Gastroesophageal sphincter (tissue), 4 donors: ENCODE measurements around the gene LHFPL3. TPM values are rescaled to one million over a fixed set of nuclear protein-coding genes. Genes with fewer than 3 reads are reported as not detected.
A peak's percentile ranks its signal among the peaks of the same experiment; 100 is the strongest.
"Not testable (repeated sequence)": the region's sequence is repeated elsewhere in the genome, so short reads cannot be mapped to it uniquely, and the experiment has no call there.

ENCODE experiments used
- ATAC-seq: fragments of 150-250 bp; one replicate; pipeline ENCODE4 v1.9.1; 2016; ENCODE audit warnings: mild to moderate bottlenecking, moderate library complexity
- H3K27ac ChIP-seq, 4 donors: fragments of 200-600 bp; sonication (generic) in 3 of 4; 1 replicate in 3 of 4; 2 replicates in 1 of 4; pipeline ENCODE4 v1.5.1; 2016 to 2019
- H3K27me3 ChIP-seq: fragments of 200-600 bp; sonication (generic); one replicate; pipeline ENCODE4 v1.5.1; 2019
- H3K36me3 ChIP-seq, 2 donors: fragments of 200-600 bp; sonication (generic); one replicate each; pipeline ENCODE4 v1.5.1; 2019; ENCODE audit warnings: control low read depth in 1 of 2
- H3K4me1 ChIP-seq, 3 donors: fragments of 200-600 bp; sonication (generic); 1 replicate in 2 of 3; 2 replicates in 1 of 3; pipeline ENCODE4 v1.5.1; 2016 to 2019; ENCODE audit warnings: control low read depth in 2 of 3
- H3K4me3 ChIP-seq, 2 donors: fragments of 200-600 bp; sonication (generic); one replicate each; pipeline ENCODE4 v1.5.1; 2019; ENCODE audit warnings: mild to moderate bottlenecking in 1 of 2, moderate library complexity in 1 of 2
- H3K9me3 ChIP-seq, 3 donors: fragments of 200-600 bp; sonication (generic); one replicate each; pipeline ENCODE4 v1.5.1; 2017 to 2019; ENCODE audit warnings: control low read depth in 2 of 3
- EP300 ChIP-seq: sonication (generic); formaldehyde crosslinking; IDR thresholded peaks from one replicate; pipeline ENCODE4 v1.6.1; 2017; ENCODE audit warnings: antibody characterized with exemption, mild to moderate bottlenecking
- POLR2A ChIP-seq, 2 donors: fragments of 450-650 bp; IDR thresholded peaks; one replicate each; pipeline ENCODE4 v1.6.1; 2017; ENCODE audit warnings: antibody characterized with exemption in 2 of 2, mild to moderate bottlenecking in 2 of 2, moderate library complexity in 1 of 2
- POLR2AphosphoS5 ChIP-seq: sonication (generic); formaldehyde crosslinking; IDR thresholded peaks from one replicate; pipeline ENCODE4 v1.6.1; 2017; ENCODE audit warnings: antibody characterized with exemption
- WGBS, 2 donors: methylation state at CpG; one replicate each; pipeline ENCODE4 v1.1.5; 2018; ENCODE audit warnings: low coverage in 1 of 2; 5-methylcytosine and 5-hydroxymethylcytosine counted together
- total RNA-seq, 4 donors: library from RNA; depleted of rRNA; stranded (reverse); fragments of >200 nt; gene quantifications; one replicate each; pipeline ENCODE4 v1.1.0, GENCODE V29; 2016
- TF ChIP-seq, protein P1 (sequence below), 4 experiments: fragments of 200-600 bp in 2 of 4; fragments of 450-650 bp in 2 of 4; sonication (generic) in 1 of 4; IDR thresholded peaks; one replicate each; pipeline ENCODE4 v1.5.1; 2017 to 2019; ENCODE audit warnings: antibody characterized with exemption in 4 of 4, mild to moderate bottlenecking in 2 of 4, moderate library complexity in 2 of 4

Gene LHFPL3
- total RNA-seq, 4 donors from 2014 or later: not detected

DNA sequence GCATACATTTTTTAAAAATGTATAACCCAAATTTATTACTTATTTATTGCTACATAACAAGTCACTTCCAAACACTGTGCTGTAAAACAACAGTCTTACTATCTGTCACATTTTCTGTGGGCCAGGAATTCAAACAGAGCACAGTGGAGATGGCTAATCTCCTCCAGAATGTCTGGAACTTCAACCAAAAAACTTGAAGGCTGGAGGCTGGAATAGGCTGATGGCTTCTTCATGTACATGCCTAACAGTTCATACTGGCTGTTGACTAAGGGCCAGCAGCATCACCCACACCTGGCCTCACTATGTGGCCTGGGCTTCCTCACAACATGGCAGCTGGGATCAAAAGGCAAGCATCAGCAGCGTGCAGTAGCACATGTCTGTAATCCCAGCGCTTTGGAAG, 593.2 kb downstream of the LHFPL3 start:
- TF ChIP-seq POLR2A (IDR thresholded peaks at IDR 0.05) (no peak), EP300 (no peak), POLR2AphosphoS5 (no peak)
- TF ChIP-seq, protein P1, sequence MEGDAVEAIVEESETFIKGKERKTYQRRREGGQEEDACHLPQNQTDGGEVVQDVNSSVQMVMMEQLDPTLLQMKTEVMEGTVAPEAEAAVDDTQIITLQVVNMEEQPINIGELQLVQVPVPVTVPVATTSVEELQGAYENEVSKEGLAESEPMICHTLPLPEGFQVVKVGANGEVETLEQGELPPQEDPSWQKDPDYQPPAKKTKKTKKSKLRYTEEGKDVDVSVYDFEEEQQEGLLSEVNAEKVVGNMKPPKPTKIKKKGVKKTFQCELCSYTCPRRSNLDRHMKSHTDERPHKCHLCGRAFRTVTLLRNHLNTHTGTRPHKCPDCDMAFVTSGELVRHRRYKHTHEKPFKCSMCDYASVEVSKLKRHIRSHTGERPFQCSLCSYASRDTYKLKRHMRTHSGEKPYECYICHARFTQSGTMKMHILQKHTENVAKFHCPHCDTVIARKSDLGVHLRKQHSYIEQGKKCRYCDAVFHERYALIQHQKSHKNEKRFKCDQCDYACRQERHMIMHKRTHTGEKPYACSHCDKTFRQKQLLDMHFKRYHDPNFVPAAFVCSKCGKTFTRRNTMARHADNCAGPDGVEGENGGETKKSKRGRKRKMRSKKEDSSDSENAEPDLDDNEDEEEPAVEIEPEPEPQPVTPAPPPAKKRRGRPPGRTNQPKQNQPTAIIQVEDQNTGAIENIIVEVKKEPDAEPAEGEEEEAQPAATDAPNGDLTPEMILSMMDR (IDR thresholded peaks at IDR 0.05): no peak
- ATAC-seq: no peak
- H3K27me3 ChIP-seq: no peaks in the 10 kb centered on the region
- no peaks in the 10 kb centered on the region for H3K9me3 ChIP-seq
- H3K4me1 ChIP-seq: peaks cover 5 to 17% (median 6%) of the 10 kb centered on the region in 3 donors
- no peak overlapping the region for H3K4me3 ChIP-seq
- no peaks in the 10 kb centered on the region for H3K36me3 ChIP-seq
- 100% methylated on average over 2 of the region's 2 CpGs; no CpG with 5 or more reads in 1 of the 2 donors for WGBS, 2 donors
- H3K27ac ChIP-seq: peak overlapping the region in 1 of 4 donors; percentile 63

DNA sequence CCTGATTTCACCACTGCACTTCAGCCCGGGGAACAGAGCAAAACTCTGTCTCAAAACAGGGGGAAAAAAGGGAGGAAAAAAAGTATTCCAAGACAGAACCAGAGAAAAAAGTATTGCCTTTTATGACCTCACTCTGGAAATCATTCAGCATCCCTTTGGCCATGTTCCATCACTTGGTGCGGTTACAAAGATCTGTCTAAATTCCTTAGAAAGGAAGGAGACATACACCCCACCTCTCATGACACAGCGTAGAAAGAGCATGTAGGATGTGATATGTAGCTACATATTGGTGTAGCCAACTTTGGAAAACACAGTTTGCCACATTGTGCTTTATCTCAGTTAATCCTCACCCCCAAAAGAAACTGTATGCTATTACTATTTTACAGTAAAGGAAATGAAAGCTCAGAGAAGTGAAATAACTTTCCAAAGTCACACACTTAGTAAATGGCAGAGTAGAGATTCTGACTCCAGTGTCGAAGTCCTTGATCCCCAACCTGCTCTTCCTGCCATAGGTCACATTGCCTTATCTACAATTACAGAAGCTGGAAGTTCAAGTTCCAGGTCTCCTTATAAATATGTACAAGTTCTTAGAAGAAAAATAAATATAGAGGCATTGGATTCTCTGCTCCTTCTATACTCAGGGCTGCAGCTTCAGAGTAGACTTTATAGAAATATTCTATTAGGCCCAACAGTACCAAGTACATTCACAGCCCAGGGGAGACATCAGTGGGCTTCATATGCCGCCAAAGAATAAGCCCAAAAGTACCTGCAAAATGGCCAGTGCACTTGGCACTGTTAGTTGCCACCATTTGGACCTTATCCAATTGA, 594.0 kb downstream of the LHFPL3 start:
- no peaks in the 10 kb centered on the region for H3K27me3 ChIP-seq
- H3K4me3 ChIP-seq: no peak overlapping the region
- 46 to 67% methylated on average over 4 to 5 of the region's 5 CpGs for WGBS, 2 donors
- H3K36me3 ChIP-seq: no peaks in the 10 kb centered on the region
- H3K9me3 ChIP-seq: no peaks in the 10 kb centered on the region
- no peak for ATAC-seq
- peak overlapping the region in 3 of 4 donors; percentile 60 to 70 (median 63) for H3K27ac ChIP-seq
- H3K4me1 ChIP-seq: peaks cover 5 to 17% (median 6%) of the 10 kb centered on the region in 3 donors
- no peak for TF ChIP-seq POLR2A (IDR thresholded peaks at IDR 0.05)
- no peak for TF ChIP-seq POLR2AphosphoS5
- no peak for TF ChIP-seq EP300
- TF ChIP-seq, protein P1 (IDR thresholded peaks at IDR 0.05): no peak

DNA sequence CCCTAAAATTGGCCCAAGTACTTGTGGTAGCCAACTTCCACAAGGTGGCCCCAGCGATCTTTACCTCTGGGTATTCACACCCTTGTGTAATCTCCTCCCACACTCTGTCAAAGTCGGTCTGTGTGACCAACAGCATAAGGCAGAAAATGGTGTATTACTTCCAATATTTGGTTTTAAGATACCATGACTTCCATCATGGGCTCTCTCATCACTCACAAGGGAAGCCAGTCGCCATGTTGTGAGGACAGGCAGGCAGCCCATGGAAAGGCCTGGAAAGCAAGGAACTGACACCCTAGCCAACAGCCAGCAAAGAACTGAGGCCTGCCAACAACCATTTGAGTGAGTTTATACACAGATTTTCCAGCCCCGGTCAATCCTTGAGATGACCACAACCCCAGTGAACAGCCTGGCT, 594.6 kb downstream of the LHFPL3 start:
- Histone ChIP-seq H3K9me3 (no peaks in the 10 kb centered on the region), H3K27me3 (no peaks in the 10 kb centered on the region), H3K27ac (peak overlapping the region; percentile 36 to 70 (median 62)), H3K4me3 (no peak overlapping the region), H3K4me1 (peaks cover 5 to 17% (median 6%) of the 10 kb centered on the region in 3 donors), H3K36me3 (no peaks in the 10 kb centered on the region)
- peak; percentile 86 for ATAC-seq
- peak; percentile 68 for TF ChIP-seq POLR2AphosphoS5
- TF ChIP-seq, protein P1 (IDR thresholded peaks at IDR 0.05): peak; percentile 61 to 78 (median 68)
- TF ChIP-seq EP300: no peak
- TF ChIP-seq POLR2A (IDR thresholded peaks at IDR 0.05): no peak
- 3 to 26% methylated on average over 3 to 4 of the region's 4 CpGs for WGBS, 2 donors

DNA sequence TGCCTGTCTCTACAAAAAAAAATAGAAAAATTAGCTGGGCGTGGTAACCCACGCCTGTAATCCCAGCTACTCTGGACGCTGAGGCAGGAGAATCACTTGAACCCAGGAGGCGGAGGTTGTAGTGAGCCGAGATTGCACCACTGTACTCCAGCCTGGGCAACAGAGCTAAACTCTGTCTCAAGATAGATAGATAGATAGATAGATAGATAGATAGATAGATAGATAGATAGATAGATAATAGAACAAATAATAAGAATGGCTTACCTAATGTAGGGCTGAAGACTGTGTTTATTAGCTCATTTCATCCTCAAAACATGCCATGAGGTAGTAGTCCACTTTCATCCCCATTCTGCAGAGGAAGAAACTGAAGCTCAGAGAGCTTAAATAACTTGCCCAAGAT, 597.8 kb downstream of the LHFPL3 start:
- peaks cover 5 to 20% (median 6%) of the 10 kb centered on the region in 3 donors for H3K4me1 ChIP-seq
- not testable (repeated sequence) for H3K27ac ChIP-seq, ATAC-seq, H3K4me3 ChIP-seq, H3K27me3 ChIP-seq, H3K9me3 ChIP-seq, H3K36me3 ChIP-seq
- 93 to 95% methylated on average over 3 to 4 of the region's 5 CpGs for WGBS, 2 donors

DNA sequence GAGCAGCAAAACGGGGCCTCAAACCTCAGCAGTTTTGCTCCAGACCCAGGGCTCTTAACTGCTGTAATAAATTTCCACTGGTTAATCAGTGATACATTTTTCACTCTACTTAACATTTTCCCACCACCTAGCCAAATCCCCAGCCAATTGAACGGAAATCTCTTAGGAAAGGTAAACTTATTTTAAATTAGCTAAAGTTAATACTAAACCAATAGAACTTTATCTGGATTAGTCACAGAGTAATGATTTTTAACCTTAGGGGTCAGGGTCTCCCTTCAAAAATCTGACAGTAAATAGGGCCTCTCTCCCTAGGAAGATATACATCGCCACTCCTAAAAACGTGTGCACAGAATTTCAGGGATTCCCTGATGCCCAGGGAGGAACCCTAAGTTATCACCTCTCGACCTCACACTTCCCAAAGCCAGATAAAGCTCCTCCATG, 598.2 kb downstream of the LHFPL3 start:
- ATAC-seq: no peak
- Histone ChIP-seq H3K4me3 (no peak overlapping the region), H3K27me3 (no peaks in the 10 kb centered on the region), H3K4me1 (peaks cover 5 to 24% (median 6%) of the 10 kb centered on the region in 3 donors), H3K9me3 (no peaks in the 10 kb centered on the region), H3K27ac (no peak overlapping the region), H3K36me3 (no peaks in the 10 kb centered on the region)
- TF ChIP-seq POLR2A (IDR thresholded peaks at IDR 0.05): no peak
- no peak for TF ChIP-seq EP300
- TF ChIP-seq, protein P1 (IDR thresholded peaks at IDR 0.05): no peak
- TF ChIP-seq POLR2AphosphoS5: no peak
- WGBS, 2 donors: 78 to 85% methylated on average over 3 to 4 of the region's 5 CpGs
